GM21515 (cell line): ENCODE measurements around the gene PPM1J.
"Not testable (repeated sequence)": the region's sequence is repeated elsewhere in the genome, so short reads cannot be mapped to it uniquely, and the experiment has no call there.

Source experiments
- ATAC-seq: cut with Tn5 transposase; IDR thresholded peaks from one replicate; pipeline ENCODE4 v1.9.1; 2021; ENCODE audit not compliant: unreplicated experiment

Gene PPM1J

GRCh38 chr1:112721966-112722524, 6.9 kb upstream of the PPM1J start:
- no peak for ATAC-seq

GRCh38 chr1:112721294-112721693, 6.2 kb upstream of the PPM1J start:
- not testable (repeated sequence) for ATAC-seq

- no peak for ATAC-seq
These were observed 5.7 kb upstream of the PPM1J start for GRCh38 chr1:112720800-112721199.

- ATAC-seq, result no peak
These were observed 4.6 kb upstream of the PPM1J start for GRCh38 chr1:112719706-112720105.

GRCh38 chr1:112718691-112719418, 3.7 kb upstream of the PPM1J start:
- no peak for ATAC-seq

GRCh38 chr1:112717263-112717873, 2.2 kb upstream of the PPM1J start:
- ATAC-seq, result no peak

- ATAC-seq, result peak; percentile 31
These were observed 1.1 kb upstream of the PPM1J start for GRCh38 chr1:112716133-112716720.

GRCh38 chr1:112714313-112715263, 544 bp downstream of the PPM1J start:
- peak; percentile 12 for ATAC-seq

GRCh38 chr1:112713466-112714312, 1.4 kb downstream of the PPM1J start:
- peak; percentile 29 for ATAC-seq

- ATAC-seq, result no peak
These were observed 2.4 kb downstream of the PPM1J start for GRCh38 chr1:112712701-112713128.

GRCh38 chr1:112712191-112712590, 2.9 kb downstream of the PPM1J start:
- no peak for ATAC-seq

- ATAC-seq, result no peak
These were observed 3.5 kb downstream of the PPM1J start for GRCh38 chr1:112711670-112712069.

- ATAC-seq, result no peak
These were observed 4.1 kb downstream of the PPM1J start for GRCh38 chr1:112711041-112711440.

- no peak for ATAC-seq
These were observed 4.5 kb downstream of the PPM1J start for GRCh38 chr1:112710586-112710985.

- ATAC-seq, result no peak
These were observed 5.0 kb downstream of the PPM1J start for GRCh38 chr1:112710159-112710558.

- no peak for ATAC-seq
These were observed 6.6 kb downstream of the PPM1J start for GRCh38 chr1:112708489-112708888.

- ATAC-seq, result no peak
These were observed 7.1 kb downstream of the PPM1J start for GRCh38 chr1:112708002-112708448.

- peak; percentile 48 for ATAC-seq
These were observed 7.7 kb downstream of the PPM1J start for GRCh38 chr1:112707221-112708001.
